HL-60 (cell line): Measurements from ENCODE around the gene MYO3A.

ENCODE experiments used
- DNase-seq, 2 experiments: peaks; one replicate each; pipeline ENCODE4 v3.0.0-alpha.2; 2010 to 2020; ENCODE audit warnings: low read depth in 1 of 2, low spot score in 1 of 2
- H3K27ac ChIP-seq: fragments of 250-450 bp; sonication (Bioruptor Pico); replicated peaks from 2 replicates; pipeline ENCODE4 v1.5.1; 2020; ENCODE audit warnings: mild to moderate bottlenecking, moderate library complexity
- H3K27me3 ChIP-seq: fragments of 250-450 bp; sonication (Bioruptor Pico); 2 replicates; pipeline ENCODE4 v1.5.1; 2021; ENCODE audit warnings: mild to moderate bottlenecking, moderate library complexity; ENCODE audit not compliant: insufficient read depth, poor library complexity, severe bottlenecking
- H3K4me3 ChIP-seq: replicated peaks from 2 replicates; pipeline ENCODE4 v1.5.1; 2011; ENCODE audit warnings: mild to moderate bottlenecking, control low read depth, low read length; ENCODE audit not compliant: insufficient read depth
- GABPA ChIP-seq: IDR thresholded peaks from 2 replicates; pipeline ENCODE4 v1.6.1; 2012; ENCODE audit warnings: low read depth
- POLR2AphosphoS5 ChIP-seq: IDR thresholded peaks from 2 replicates; pipeline ENCODE4 v1.6.1; 2012; ENCODE audit warnings: low read depth
- SPI1 ChIP-seq: IDR thresholded peaks from 2 replicates; pipeline ENCODE4 v1.6.1; 2012; ENCODE audit warnings: low read depth, mild to moderate bottlenecking, borderline replicate concordance
- TF ChIP-seq, protein P1 (sequence below): IDR thresholded peaks from one replicate; pipeline ENCODE4 v1.5.1; 2011; ENCODE audit warnings: low read length, control low read depth, inconsistent platforms; ENCODE audit not compliant: insufficient read depth
- TF ChIP-seq, protein P2 (sequence below): IDR thresholded peaks from 2 replicates; pipeline ENCODE4 v1.6.1; 2012; ENCODE audit warnings: low read depth; ENCODE audit not compliant: insufficient replicate concordance

Gene MYO3A

DNA sequence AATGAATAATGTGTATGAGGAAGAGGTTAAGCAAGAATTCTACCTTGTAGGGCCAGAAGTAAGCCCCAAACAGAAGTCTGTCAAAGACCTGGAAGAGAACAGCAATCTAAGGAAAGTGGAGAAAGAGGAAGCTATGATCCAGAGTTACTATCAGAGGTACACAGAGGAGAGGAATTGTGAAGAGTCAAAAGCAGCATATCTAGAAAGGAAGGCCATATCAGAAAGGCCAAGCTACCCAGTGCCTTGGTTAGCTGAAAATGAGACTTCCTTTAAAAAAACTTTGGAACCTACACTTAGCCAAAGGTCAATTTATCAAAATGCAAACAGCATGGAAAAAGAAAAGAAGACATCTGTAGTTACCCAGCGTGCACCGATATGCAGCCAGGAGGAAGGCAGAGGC lies 239.8 kb downstream of the MYO3A start:
- Histone ChIP-seq H3K27ac (no peak overlapping the region), H3K27me3 (no peaks in the 10 kb centered on the region), H3K4me3 (no peak overlapping the region)
- no peak for DNase-seq
- TF ChIP-seq SPI1 (no peak), POLR2AphosphoS5 (no peak), GABPA (no peak)
- TF ChIP-seq, protein P1, sequence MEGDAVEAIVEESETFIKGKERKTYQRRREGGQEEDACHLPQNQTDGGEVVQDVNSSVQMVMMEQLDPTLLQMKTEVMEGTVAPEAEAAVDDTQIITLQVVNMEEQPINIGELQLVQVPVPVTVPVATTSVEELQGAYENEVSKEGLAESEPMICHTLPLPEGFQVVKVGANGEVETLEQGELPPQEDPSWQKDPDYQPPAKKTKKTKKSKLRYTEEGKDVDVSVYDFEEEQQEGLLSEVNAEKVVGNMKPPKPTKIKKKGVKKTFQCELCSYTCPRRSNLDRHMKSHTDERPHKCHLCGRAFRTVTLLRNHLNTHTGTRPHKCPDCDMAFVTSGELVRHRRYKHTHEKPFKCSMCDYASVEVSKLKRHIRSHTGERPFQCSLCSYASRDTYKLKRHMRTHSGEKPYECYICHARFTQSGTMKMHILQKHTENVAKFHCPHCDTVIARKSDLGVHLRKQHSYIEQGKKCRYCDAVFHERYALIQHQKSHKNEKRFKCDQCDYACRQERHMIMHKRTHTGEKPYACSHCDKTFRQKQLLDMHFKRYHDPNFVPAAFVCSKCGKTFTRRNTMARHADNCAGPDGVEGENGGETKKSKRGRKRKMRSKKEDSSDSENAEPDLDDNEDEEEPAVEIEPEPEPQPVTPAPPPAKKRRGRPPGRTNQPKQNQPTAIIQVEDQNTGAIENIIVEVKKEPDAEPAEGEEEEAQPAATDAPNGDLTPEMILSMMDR: no peak
- TF ChIP-seq, protein P2, sequence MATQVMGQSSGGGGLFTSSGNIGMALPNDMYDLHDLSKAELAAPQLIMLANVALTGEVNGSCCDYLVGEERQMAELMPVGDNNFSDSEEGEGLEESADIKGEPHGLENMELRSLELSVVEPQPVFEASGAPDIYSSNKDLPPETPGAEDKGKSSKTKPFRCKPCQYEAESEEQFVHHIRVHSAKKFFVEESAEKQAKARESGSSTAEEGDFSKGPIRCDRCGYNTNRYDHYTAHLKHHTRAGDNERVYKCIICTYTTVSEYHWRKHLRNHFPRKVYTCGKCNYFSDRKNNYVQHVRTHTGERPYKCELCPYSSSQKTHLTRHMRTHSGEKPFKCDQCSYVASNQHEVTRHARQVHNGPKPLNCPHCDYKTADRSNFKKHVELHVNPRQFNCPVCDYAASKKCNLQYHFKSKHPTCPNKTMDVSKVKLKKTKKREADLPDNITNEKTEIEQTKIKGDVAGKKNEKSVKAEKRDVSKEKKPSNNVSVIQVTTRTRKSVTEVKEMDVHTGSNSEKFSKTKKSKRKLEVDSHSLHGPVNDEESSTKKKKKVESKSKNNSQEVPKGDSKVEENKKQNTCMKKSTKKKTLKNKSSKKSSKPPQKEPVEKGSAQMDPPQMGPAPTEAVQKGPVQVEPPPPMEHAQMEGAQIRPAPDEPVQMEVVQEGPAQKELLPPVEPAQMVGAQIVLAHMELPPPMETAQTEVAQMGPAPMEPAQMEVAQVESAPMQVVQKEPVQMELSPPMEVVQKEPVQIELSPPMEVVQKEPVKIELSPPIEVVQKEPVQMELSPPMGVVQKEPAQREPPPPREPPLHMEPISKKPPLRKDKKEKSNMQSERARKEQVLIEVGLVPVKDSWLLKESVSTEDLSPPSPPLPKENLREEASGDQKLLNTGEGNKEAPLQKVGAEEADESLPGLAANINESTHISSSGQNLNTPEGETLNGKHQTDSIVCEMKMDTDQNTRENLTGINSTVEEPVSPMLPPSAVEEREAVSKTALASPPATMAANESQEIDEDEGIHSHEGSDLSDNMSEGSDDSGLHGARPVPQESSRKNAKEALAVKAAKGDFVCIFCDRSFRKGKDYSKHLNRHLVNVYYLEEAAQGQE: no peak

DNA sequence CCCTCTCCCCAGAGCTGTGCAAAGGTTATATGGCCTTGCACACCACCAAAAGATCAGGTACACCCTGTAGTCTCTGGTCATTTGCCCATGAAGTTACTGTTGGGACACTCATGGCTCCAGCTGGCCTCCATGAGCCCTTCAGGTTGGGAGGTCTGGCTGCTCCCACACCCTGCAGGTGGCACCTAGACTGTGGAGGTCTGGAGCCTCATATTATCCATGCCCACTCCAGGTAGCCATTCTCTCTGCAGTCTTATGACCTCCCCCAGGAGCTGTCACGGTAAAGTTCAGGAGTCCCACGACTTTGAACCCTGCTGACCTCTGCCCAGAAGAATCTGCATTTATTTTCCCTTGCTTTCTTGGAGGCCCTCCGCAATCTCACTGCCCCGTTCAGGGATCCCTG lies 243.3 kb downstream of the MYO3A start:
- TF ChIP-seq, protein P2: no peak
- TF ChIP-seq, protein P1: no peak
- TF ChIP-seq POLR2AphosphoS5 (no peak), SPI1 (no peak), GABPA (no peak)
- Histone ChIP-seq H3K27me3 (no peaks in the 10 kb centered on the region), H3K27ac (no peak overlapping the region), H3K4me3 (no peak overlapping the region)
- no peak for DNase-seq

DNA sequence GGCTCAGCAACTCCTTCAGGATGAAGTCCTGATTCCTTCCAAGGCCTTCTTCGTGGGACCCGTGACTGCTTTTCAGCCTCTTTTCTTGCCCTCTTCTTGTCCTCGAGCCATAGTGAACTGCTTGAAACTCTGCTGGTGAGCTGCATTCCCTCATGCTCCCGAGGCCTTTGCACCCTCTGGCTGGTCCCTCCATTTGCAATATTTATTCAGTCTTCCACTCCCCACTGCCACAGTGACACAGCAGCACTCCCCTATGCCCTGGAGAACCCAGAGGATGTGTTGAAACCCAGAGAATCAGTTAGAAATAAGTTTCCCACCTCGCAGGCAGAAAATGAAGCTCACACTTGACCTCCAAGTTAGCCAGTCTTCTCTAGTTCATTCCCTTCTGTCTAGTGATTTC lies 260.2 kb downstream of the MYO3A start:
- no peak overlapping the region for H3K4me3 ChIP-seq
- H3K27me3 ChIP-seq: peaks cover 2% of the 10 kb centered on the region
- no peak for TF ChIP-seq POLR2AphosphoS5
- TF ChIP-seq, protein P1: no peak
- TF ChIP-seq, protein P2: no peak
- no peak for TF ChIP-seq SPI1
- DNase-seq: no peak
- no peak overlapping the region for H3K27ac ChIP-seq
